ENCODE measurements around the gene MYOF.
A peak's percentile ranks its signal among the peaks of the same experiment; 100 is the strongest.

DNA sequence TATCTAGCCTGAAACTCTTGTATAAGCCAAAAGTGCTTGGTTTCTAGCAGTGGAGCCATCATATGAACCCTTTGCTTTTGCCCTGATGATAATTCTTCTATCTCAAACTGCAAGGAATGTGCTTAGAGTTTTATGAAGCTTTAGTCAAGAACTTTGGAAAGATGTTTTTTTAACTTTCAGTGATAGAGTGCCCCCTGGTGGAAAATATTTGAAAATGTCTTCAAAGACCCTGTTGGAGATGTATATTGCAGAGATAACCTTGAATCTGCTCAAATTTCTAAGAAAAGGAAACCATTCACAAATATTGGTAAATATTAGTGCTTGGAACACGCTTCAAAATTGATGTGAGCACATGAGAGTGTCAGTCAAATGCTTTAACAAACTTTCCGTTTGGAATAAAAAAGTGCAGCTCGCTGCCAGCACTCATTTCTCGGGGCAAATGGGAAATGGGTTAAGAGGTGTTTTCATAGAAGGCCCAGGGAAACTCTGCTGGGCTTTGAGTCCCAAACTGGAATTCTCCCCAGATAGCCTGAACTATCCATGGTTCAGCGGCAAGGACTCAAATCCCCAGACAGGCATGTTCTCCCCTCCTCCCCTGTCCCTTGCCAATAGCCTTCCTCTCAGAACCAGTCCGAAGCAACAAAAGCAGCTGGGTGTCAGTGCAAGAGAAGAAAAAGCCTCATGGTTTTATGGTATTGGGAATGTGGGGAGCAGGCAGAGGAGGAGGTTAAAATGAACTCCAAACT is 129.3 kb downstream of the MYOF start:
- TF ChIP-seq, protein P1, sequence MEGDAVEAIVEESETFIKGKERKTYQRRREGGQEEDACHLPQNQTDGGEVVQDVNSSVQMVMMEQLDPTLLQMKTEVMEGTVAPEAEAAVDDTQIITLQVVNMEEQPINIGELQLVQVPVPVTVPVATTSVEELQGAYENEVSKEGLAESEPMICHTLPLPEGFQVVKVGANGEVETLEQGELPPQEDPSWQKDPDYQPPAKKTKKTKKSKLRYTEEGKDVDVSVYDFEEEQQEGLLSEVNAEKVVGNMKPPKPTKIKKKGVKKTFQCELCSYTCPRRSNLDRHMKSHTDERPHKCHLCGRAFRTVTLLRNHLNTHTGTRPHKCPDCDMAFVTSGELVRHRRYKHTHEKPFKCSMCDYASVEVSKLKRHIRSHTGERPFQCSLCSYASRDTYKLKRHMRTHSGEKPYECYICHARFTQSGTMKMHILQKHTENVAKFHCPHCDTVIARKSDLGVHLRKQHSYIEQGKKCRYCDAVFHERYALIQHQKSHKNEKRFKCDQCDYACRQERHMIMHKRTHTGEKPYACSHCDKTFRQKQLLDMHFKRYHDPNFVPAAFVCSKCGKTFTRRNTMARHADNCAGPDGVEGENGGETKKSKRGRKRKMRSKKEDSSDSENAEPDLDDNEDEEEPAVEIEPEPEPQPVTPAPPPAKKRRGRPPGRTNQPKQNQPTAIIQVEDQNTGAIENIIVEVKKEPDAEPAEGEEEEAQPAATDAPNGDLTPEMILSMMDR (conservative IDR thresholded peaks at IDR 0.05 in 1 of 2, IDR thresholded peaks at IDR 0.05 in 1 of 2; ENCODE audit: extremely low read depth in 1 of 2, insufficient read depth in 1 of 2, low read depth in 1 of 2, low read length in 2 of 2): peak; percentile 43 to 48
- no peak for TF ChIP-seq EZH2 (IDR thresholded peaks at IDR 0.05; ENCODE audit: borderline replicate concordance, low read length)
